GM18873 (cell line): Measurements from ENCODE around the gene CPLX4.
"Not testable (repeated sequence)": the region's sequence is repeated elsewhere in the genome, so short reads cannot be mapped to it uniquely, and the experiment has no call there.

Experiments
- ATAC-seq: cut with Tn5 transposase; IDR thresholded peaks from one replicate; pipeline ENCODE4 v1.9.1; 2021; ENCODE audit warnings: mild to moderate bottlenecking, moderate library complexity, moderate number of reproducible peaks; ENCODE audit not compliant: unreplicated experiment, low FRiP score

CPLX4 gene

GRCh38 chr18:59271606-59272220, 46.7 kb downstream of the CPLX4 start:
- no peak for ATAC-seq

- ATAC-seq: no peak
Measured at GRCh38 chr18:59270689-59271257, 47.7 kb downstream of the CPLX4 start.

- ATAC-seq: no peak
Measured at GRCh38 chr18:59269563-59270119, 48.8 kb downstream of the CPLX4 start.

- no peak for ATAC-seq
Measured at GRCh38 chr18:59268721-59269562, 49.5 kb downstream of the CPLX4 start.

GRCh38 chr18:59268127-59268720, 50.2 kb downstream of the CPLX4 start:
- ATAC-seq: no peak

GRCh38 chr18:59267503-59268126, 50.8 kb downstream of the CPLX4 start:
- ATAC-seq: no peak

GRCh38 chr18:59266886-59267502, 51.5 kb downstream of the CPLX4 start:
- ATAC-seq: no peak

GRCh38 chr18:59266459-59266858, 52.0 kb downstream of the CPLX4 start:
- no peak for ATAC-seq

- no peak for ATAC-seq
Measured at GRCh38 chr18:59265974-59266369, 52.5 kb downstream of the CPLX4 start.

- no peak for ATAC-seq
Measured at GRCh38 chr18:59265246-59265973, 53.0 kb downstream of the CPLX4 start.

GRCh38 chr18:59264651-59265245, 53.7 kb downstream of the CPLX4 start:
- no peak for ATAC-seq

- ATAC-seq: no peak
Measured at GRCh38 chr18:59264121-59264571, 54.3 kb downstream of the CPLX4 start.

GRCh38 chr18:59263661-59264060, 54.8 kb downstream of the CPLX4 start:
- ATAC-seq: no peak

GRCh38 chr18:59262243-59262642, 56.2 kb downstream of the CPLX4 start:
- not testable (repeated sequence) for ATAC-seq

- not testable (repeated sequence) for ATAC-seq
Measured at GRCh38 chr18:59261842-59262241, 56.6 kb downstream of the CPLX4 start.

- ATAC-seq: not testable (repeated sequence)
Measured at GRCh38 chr18:59255491-59255890, 63.0 kb downstream of the CPLX4 start.

- ATAC-seq: no peak
Measured at GRCh38 chr18:59249199-59249774, 69.2 kb downstream of the CPLX4 start.

GRCh38 chr18:59246796-59247195, 71.7 kb downstream of the CPLX4 start:
- ATAC-seq: no peak
